ENCODE results near the gene CRIP3.

CRIP3 gene

GRCh38 chr6:43271103-43271815 is 37.4 kb downstream of the CRIP3 start:
- DNase-seq = no peak

DNA sequence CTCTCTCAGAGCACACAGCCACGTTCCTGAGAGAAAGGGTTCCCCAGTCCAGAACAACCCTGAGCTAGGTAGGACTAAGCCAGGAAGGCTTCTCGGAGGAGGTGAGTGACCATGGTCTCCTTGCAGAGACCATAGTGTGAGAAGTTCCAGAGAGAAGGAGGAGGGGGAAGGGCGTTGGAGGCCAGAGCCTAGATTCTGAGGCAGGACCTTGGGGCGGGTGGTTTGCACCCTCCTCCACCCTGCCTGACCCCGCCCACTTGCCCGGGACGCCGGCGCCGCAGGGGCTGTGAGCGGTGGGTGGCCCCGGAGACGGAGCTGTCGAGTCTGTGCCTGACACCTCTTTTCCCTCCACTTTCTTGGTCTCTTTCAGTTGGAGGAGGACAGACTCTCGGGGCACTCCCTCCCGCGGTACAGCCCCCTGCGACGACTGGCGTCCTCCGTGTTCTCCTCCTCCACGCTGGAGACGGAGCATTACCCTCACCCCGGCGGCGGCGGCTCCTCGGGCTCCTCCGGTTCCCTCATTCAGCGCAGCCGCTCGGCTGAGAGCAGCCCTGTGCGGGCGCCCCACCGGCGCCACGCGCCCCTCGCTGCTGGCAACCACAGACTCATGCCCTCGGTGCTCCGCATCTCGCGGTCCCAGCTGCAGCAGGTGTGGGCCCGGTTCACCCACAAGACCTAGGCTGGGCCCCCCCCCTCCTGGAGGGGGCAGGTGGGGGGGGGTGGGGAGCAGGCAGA is 39.2 kb downstream of the CRIP3 start:
- DNase-seq = no peak

- no peak for DNase-seq
These were observed 39.8 kb downstream of the CRIP3 start for GRCh38 chr6:43268782-43269272.

DNA sequence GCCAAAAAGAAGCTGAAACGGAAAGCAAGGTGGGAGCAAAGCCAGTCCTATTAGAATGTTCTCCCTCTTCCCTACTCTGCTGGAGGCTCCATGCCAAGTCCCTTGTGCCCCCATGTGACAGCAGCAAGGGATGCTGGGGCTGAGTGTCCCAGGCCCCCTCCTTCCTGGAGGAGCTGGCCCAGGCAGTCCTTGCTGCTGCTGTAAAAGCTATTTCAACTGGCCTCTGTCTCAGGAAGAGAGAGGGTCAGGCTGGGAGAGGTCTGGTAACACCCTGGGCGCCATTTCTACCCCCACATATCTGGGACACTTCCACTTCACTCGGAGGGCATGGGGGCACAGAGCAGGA is 40.3 kb downstream of the CRIP3 start:
- DNase-seq = no peak

DNA sequence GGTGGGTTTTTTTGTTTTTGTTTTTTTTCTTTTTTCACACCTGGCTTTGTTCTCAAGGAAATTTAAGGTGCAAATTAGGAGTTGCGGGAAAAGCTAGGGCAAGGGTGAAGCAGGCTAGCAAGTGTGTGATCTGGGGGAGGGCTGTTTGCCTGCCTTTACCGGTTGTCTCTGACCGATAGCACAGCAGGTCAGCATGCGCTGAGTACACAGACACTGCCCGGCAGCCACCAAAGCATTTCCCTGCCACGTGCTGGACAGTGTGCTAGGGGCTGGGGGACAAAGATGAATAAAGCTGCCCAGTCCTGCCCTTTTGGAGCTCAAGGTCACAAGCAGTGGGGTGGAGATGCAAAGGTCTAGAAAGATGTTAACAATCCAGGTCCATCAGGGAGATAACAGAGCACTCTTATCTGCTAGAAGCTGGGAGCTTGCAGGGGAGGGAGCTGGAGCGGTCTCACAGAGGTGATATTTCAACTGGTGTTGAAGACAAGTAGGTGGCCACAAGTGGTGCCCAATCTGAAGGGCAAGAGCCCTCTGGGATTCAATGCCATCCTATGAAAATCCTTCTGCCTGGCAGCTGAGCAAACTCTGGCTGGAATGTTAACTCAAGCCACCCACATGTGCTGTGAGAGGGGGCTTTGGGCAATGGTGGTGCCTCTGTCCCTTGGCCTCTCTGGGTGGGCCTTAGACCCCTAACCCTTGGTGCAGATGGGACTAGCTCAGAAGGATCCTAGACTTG is 40.8 kb downstream of the CRIP3 start:
- no peak for DNase-seq

DNA sequence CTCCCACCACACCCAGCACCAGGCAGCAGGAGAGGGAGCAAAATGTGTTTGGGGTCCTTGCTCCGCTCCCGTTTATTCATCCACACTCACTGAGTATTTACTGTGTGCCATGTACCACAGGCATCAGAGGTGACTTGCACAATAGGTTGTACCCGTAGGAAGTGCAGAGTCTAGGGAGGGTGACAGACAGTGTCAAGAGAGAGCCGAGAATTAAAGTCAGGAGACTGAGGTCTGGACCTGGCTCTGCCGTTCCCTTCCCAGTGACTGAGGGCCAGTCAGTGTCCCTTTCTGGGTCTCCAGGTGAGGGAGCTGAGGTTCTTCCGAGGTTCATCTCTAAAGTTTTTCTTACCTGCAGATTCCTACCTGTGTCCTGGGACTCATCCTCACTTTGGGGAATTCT is 43.1 kb downstream of the CRIP3 start:
- no peak for DNase-seq

GRCh38 chr6:43264599-43265145 is 44.0 kb downstream of the CRIP3 start:
- no peak for DNase-seq

- DNase-seq = no peak
These were observed 45.1 kb downstream of the CRIP3 start for GRCh38 chr6:43263314-43264178.

DNA sequence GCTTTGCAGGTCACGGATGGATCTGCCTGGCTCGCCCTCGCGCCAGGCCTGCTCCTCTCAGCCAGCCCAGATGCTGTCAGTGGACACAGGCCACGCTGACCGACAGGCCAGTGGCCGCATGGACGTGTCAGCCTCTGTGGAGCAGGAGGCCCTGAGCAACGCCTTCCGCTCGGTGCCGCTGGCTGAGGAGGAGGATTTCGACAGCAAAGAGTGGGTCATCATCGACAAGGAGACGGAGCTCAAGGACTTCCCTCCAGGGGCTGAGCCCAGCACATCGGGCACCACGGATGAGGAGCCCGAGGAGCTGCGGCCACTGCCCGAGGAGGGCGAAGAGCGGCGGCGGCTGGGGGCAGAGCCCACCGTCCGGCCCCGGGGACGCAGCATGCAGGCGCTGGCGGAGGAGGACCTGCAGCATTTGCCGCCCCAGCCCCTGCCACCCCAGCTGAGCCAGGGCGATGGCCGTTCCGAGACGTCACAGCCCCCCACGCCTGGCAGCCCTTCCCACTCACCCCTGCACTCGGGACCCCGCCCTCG is 45.8 kb downstream of the CRIP3 start:
- no peak for DNase-seq

GRCh38 chr6:43262000-43262779 is 46.4 kb downstream of the CRIP3 start:
- DNase-seq = no peak

GRCh38 chr6:43261198-43261597 is 47.4 kb downstream of the CRIP3 start:
- no peak for DNase-seq

DNA sequence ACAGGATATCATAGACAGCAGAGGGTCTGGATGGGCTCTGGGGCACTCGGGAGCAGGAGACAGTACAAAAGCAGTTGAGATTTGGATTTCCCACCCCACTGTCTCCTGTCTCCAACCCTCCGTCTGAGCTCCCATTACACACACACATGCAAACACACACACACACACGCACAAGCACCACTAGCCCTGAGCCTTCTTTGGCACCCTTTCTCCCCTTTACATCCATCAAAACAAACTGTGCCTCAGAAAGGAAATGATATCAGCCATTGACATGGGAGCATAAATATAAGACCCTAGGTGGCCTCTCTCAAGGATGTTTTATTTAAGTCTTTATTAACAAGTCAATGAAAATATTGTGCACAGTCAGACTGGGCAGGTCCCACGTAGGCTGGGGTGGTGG is 47.8 kb downstream of the CRIP3 start:
- DNase-seq = no peak

- DNase-seq = no peak
These were observed 49.6 kb downstream of the CRIP3 start for GRCh38 chr6:43258807-43259686.

- no peak for DNase-seq
These were observed 50.4 kb downstream of the CRIP3 start for GRCh38 chr6:43258180-43258579.

- no peak for DNase-seq
These were observed 51.1 kb downstream of the CRIP3 start for GRCh38 chr6:43257367-43258145.

GRCh38 chr6:43256670-43257366 is 51.8 kb downstream of the CRIP3 start:
- DNase-seq = no peak

All from cerebellar nuclear complex (tissue), 1 donor.